Smooth muscle cell (in vitro differentiated cells): ENCODE measurements around the gene DEDD2. TPM values are rescaled to one million over a fixed set of nuclear protein-coding genes. Genes with fewer than 3 reads are reported as not detected.

Experiments
- DNase-seq: peaks from one replicate; lab custom pipeline; 2025; ENCODE audit not compliant: unreplicated experiment; lab: John Stamatoyannopoulos, UW
- H2AFZ ChIP-seq: fragments of 200-600 bp; sonication (generic); 2 replicates; pipeline ENCODE4 v1.6.0; 2016; ENCODE audit warnings: antibody characterized with exemption, low read depth, mild to moderate bottlenecking
- H3F3A ChIP-seq: fragments of 200-600 bp; sonication (generic); 2 replicates; pipeline ENCODE4 v1.6.0; 2017; ENCODE audit warnings: antibody characterized with exemption, low read depth
- H3K27ac ChIP-seq: fragments of 200-600 bp; sonication (generic); 2 replicates; pipeline ENCODE4 v1.5.1; 2016; ENCODE audit warnings: low read depth, mild to moderate bottlenecking
- H3K27me3 ChIP-seq: fragments of 200-600 bp; sonication (generic); 2 replicates; pipeline ENCODE4 v1.6.1; 2016; ENCODE audit warnings: low read depth, mild to moderate bottlenecking
- H3K36me3 ChIP-seq: fragments of 200-600 bp; sonication (generic); 2 replicates; pipeline ENCODE4 v1.5.1; 2016; ENCODE audit warnings: low read depth
- H3K4me1 ChIP-seq: fragments of 200-600 bp; sonication (generic); 2 replicates; pipeline ENCODE4 v1.5.1; 2016; ENCODE audit warnings: low read depth
- H3K4me2 ChIP-seq: fragments of 200-600 bp; sonication (generic); 2 replicates; pipeline ENCODE4 v1.6.0; 2016; ENCODE audit warnings: mild to moderate bottlenecking
- H3K4me3 ChIP-seq: fragments of 200-600 bp; sonication (generic); 2 replicates; pipeline ENCODE4 v1.5.1; 2016; ENCODE audit warnings: mild to moderate bottlenecking
- H3K79me2 ChIP-seq: fragments of 200-600 bp; sonication (generic); 2 replicates; pipeline ENCODE4 v1.6.0; 2016; ENCODE audit warnings: low read depth, mild to moderate bottlenecking
- H3K9ac ChIP-seq: fragments of 200-600 bp; sonication (generic); 2 replicates; pipeline ENCODE4 v1.6.0; 2016; ENCODE audit warnings: low read depth
- H3K9me3 ChIP-seq: fragments of 200-600 bp; sonication (generic); replicated peaks from 2 replicates; pipeline ENCODE4 v1.5.1; 2016; ENCODE audit warnings: low read depth
- H4K20me1 ChIP-seq: fragments of 200-600 bp; sonication (generic); 2 replicates; pipeline ENCODE4 v1.6.0; 2016; ENCODE audit warnings: low read depth
- CTCF ChIP-seq: fragments of 200-600 bp; sonication (generic); IDR thresholded peaks from 2 replicates; pipeline ENCODE4 v1.5.1; 2017; ENCODE audit warnings: borderline replicate concordance, mild to moderate bottlenecking, antibody characterized with exemption; ENCODE audit not compliant: insufficient read depth, poor library complexity, severe bottlenecking
- WGBS: methylation state at CpG from one replicate; pipeline ENCODE4 v1.1.7; 2016; ENCODE audit warnings: low lambda C conversion rate; 5-methylcytosine and 5-hydroxymethylcytosine counted together
- polyA plus RNA-seq: library from polyadenylated mRNA; unstranded; fragments of >200 nt; fragmentation: Nextera tagmentation; extraction: Ambion mirVana; gene quantifications from 2 replicates; pipeline ENCODE4 v1.2.1, GENCODE V29; 2016
- total RNA-seq: library from RNA; depleted of rRNA; stranded (reverse); fragments of >200 nt; gene quantifications from 2 replicates; pipeline ENCODE4 v1.2.3, GENCODE V29; 2014

The DEDD2 gene
- total and polyA plus RNA-seq, 2 experiments from 2014 or later, result 22.4 to 35.4 TPM

DNA sequence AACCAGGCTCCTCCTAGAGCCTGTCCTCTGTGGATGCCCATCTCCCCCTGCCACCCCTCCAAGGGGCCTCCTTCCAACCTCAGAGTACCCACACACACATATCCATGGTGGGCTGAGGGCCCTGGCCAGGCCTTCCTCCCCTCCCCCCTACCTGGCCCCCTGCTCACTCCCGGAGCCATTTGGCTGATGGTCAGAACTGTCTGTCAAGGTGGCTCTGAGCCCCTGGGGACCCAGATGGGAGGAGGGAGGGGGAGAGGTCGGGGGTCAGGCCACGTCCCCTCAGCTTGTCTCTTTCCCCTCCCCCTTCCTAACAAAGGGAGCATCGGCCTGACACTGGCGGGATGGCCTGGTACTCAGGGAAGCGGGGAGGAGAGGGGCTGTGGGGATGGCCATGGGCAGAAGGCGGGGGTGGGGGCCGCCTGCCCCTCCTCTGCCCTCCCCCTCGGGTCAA is 66.5 kb downstream of the DEDD2 start:
- TF ChIP-seq CTCF, result no peak
- Histone ChIP-seq H3K4me3 (no peak overlapping the region), H3K36me3 (no peaks in the 10 kb centered on the region), H3K4me1 (peaks cover 3% of the 10 kb centered on the region), H4K20me1 (no peaks in the 10 kb centered on the region), H3K79me2 (no peaks in the 10 kb centered on the region), H2AFZ (no peak overlapping the region), H3K27me3 (peaks cover 53% of the 10 kb centered on the region), H3K9me3 (no peaks in the 10 kb centered on the region), H3K4me2 (no peak overlapping the region), H3K9ac (no peak overlapping the region), H3F3A (no peaks in the 10 kb centered on the region), H3K27ac (no peak overlapping the region)
- no peak for DNase-seq
- 60% methylated on average over 8 of the region's 9 CpGs for WGBS

DNA sequence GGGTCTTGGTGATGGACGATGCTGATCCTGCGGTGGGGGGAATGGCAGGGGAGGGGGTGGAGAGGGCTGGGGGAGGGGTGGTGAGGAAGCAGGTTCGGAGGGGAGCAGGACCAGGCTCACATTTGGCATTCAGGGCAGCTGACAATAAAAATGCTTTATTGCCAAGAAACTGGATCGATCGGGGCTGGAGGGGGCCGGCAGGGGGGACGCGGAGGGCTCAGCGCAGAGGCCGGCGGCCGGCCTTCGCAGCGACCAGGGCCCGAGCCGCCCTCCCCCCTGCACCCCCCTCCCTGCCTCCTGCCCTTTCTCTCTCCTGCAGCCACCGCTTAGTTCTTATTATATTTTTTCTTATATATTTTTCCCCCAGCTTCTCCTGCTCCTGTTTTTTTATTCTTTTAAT is 67.1 kb downstream of the DEDD2 start:
- 73% methylated on average over 2 of the region's 17 CpGs for WGBS
- Histone ChIP-seq H3K9ac (no peak overlapping the region), H3K27me3 (peaks cover 52% of the 10 kb centered on the region), H3K9me3 (no peaks in the 10 kb centered on the region), H3K79me2 (no peaks in the 10 kb centered on the region), H3K4me3 (no peak overlapping the region), H3K36me3 (no peaks in the 10 kb centered on the region), H3K27ac (no peak overlapping the region), H3F3A (no peaks in the 10 kb centered on the region), H3K4me2 (no peak overlapping the region), H3K4me1 (peaks cover 3% of the 10 kb centered on the region), H4K20me1 (no peaks in the 10 kb centered on the region), H2AFZ (no peak overlapping the region)
- TF ChIP-seq CTCF, result no peak
- no peak for DNase-seq

GRCh38 chr19:42149447-42150202 is 67.9 kb downstream of the DEDD2 start:
- Histone ChIP-seq H4K20me1 (no peaks in the 10 kb centered on the region), H3K9ac (no peak overlapping the region), H3K27me3 (peaks cover 48% of the 10 kb centered on the region), H2AFZ (no peak overlapping the region), H3K9me3 (no peaks in the 10 kb centered on the region), H3K79me2 (no peaks in the 10 kb centered on the region), H3K36me3 (no peaks in the 10 kb centered on the region), H3F3A (no peaks in the 10 kb centered on the region), H3K27ac (no peak overlapping the region), H3K4me1 (peaks cover 3% of the 10 kb centered on the region), H3K4me3 (no peak overlapping the region), H3K4me2 (no peak overlapping the region)
- WGBS, result 67% methylated on average over 5 of the region's 5 CpGs
- TF ChIP-seq CTCF, result no peak
- no peak for DNase-seq

Other genes starting within 250 kb of the DEDD2 start
- gene ATP1A3, start 223.4 kb downstream of the DEDD2 start, total RNA-seq, result not detected in 2 replicates
- not detected in 2 replicates for gene ATP1A3, start 223.4 kb downstream of the DEDD2 start, polyA plus RNA-seq
- gene GRIK5, start 147.5 kb downstream of the DEDD2 start, total RNA-seq, result 0.58 and 2.0 TPM in 2 replicates
- gene GRIK5, start 147.5 kb downstream of the DEDD2 start, polyA plus RNA-seq, result 0.67 and 1.9 TPM in 2 replicates
- 8.9 and 13.6 TPM in 2 replicates for gene ZNF574, start 141.5 kb downstream of the DEDD2 start, total RNA-seq
- gene ZNF574, start 141.5 kb downstream of the DEDD2 start, polyA plus RNA-seq, result 20.5 and 22.9 TPM in 2 replicates
- 0.58 and 0.99 TPM in 2 replicates for gene POU2F2, start 85.2 kb downstream of the DEDD2 start, total RNA-seq
- 6.3 and 8.6 TPM in 2 replicates for gene POU2F2, start 85.2 kb downstream of the DEDD2 start, polyA plus RNA-seq
- 5.0 and 5.9 TPM in 2 replicates for gene ZNF526, start 2.6 kb upstream of the DEDD2 start, total RNA-seq
- 12.0 and 12.1 TPM in 2 replicates for gene ZNF526, start 2.6 kb upstream of the DEDD2 start, polyA plus RNA-seq
- gene GSK3A, start 24.9 kb upstream of the DEDD2 start, total RNA-seq, result 26.0 and 27.4 TPM in 2 replicates
- gene GSK3A, start 24.9 kb upstream of the DEDD2 start, polyA plus RNA-seq, result 34.6 and 39.0 TPM in 2 replicates
- gene ERF, start 37.5 kb upstream of the DEDD2 start, total RNA-seq, result 20.5 and 43.9 TPM in 2 replicates
- 14.2 and 14.9 TPM in 2 replicates for gene ERF, start 37.5 kb upstream of the DEDD2 start, polyA plus RNA-seq
- 12.6 and 13.6 TPM in 2 replicates for gene CIC, start 51.6 kb upstream of the DEDD2 start, total RNA-seq
- gene CIC, start 51.6 kb upstream of the DEDD2 start, polyA plus RNA-seq, result 18.4 and 19.5 TPM in 2 replicates
- 0.45 and 1.3 TPM in 2 replicates for gene PRR19, start 84.5 kb upstream of the DEDD2 start, total RNA-seq
- gene PRR19, start 84.5 kb upstream of the DEDD2 start, polyA plus RNA-seq, result 0.73 and 1.0 TPM in 2 replicates
- gene PAFAH1B3, start 84.9 kb upstream of the DEDD2 start, total RNA-seq, result 44.6 and 44.7 TPM in 2 replicates
- 71.0 and 75.7 TPM in 2 replicates for gene PAFAH1B3, start 84.9 kb upstream of the DEDD2 start, polyA plus RNA-seq
- gene TMEM145, start 95.6 kb upstream of the DEDD2 start, total RNA-seq, result not detected in 2 replicates
- 0.09 and 0.11 TPM in 2 replicates for gene TMEM145, start 95.6 kb upstream of the DEDD2 start, polyA plus RNA-seq
- 13.4 and 16.4 TPM in 2 replicates for gene MEGF8, start 108.0 kb upstream of the DEDD2 start, total RNA-seq
- gene MEGF8, start 108.0 kb upstream of the DEDD2 start, polyA plus RNA-seq, result 8.2 and 11.0 TPM in 2 replicates
- 24.1 and 31.3 TPM in 2 replicates for gene CNFN, start 172.6 kb upstream of the DEDD2 start, total RNA-seq
- gene CNFN, start 172.6 kb upstream of the DEDD2 start, polyA plus RNA-seq, result 23.7 and 44.9 TPM in 2 replicates
- gene LIPE, start 209.7 kb upstream of the DEDD2 start, total RNA-seq, result 4.0 and 9.2 TPM in 2 replicates
- gene LIPE, start 209.7 kb upstream of the DEDD2 start, polyA plus RNA-seq, result 4.1 and 8.4 TPM in 2 replicates
- gene CXCL17, start 225.3 kb upstream of the DEDD2 start, total RNA-seq, result not detected in 2 replicates
- not detected in 2 replicates for gene CXCL17, start 225.3 kb upstream of the DEDD2 start, polyA plus RNA-seq